NCI-H1694 (cell line): ENCODE data around the gene NACC1.

Source experiments
- DNase-seq: peaks from one replicate; lab custom pipeline; 2025; lab: John Stamatoyannopoulos, UW

The NACC1 gene

GRCh38 chr19:13100031-13100588 is 18.0 kb upstream of the NACC1 start:
- DNase-seq = no peak

- no peak for DNase-seq
Measured at GRCh38 chr19:13100841-13101589, 17.0 kb upstream of the NACC1 start.

- no peak for DNase-seq
Measured at GRCh38 chr19:13101590-13102415, 16.3 kb upstream of the NACC1 start.

GRCh38 chr19:13102416-13102665 is 15.7 kb upstream of the NACC1 start:
- DNase-seq = no peak

- DNase-seq = no peak
Measured at GRCh38 chr19:13102666-13103580, 15.1 kb upstream of the NACC1 start, which contains the start of gene LYL1. TSS of gene LYL1 (minus strand) at chr19:13102858. CDS start at chr19:13101171, 1,687 bp downstream.

- DNase-seq = no peak
Measured at GRCh38 chr19:13103581-13104359, 14.3 kb upstream of the NACC1 start.

- no peak for DNase-seq
Measured at GRCh38 chr19:13104360-13104847, 13.7 kb upstream of the NACC1 start.

GRCh38 chr19:13104848-13105711 is 13.0 kb upstream of the NACC1 start:
- no peak for DNase-seq

GRCh38 chr19:13109361-13110098 is 8.5 kb upstream of the NACC1 start:
- DNase-seq = no peak

GRCh38 chr19:13110099-13110610 is 7.9 kb upstream of the NACC1 start:
- no peak for DNase-seq

- DNase-seq = no peak
Measured at GRCh38 chr19:13112555-13112954, 5.5 kb upstream of the NACC1 start.

- DNase-seq = no peak
Measured at GRCh38 chr19:13115936-13116281, 2.2 kb upstream of the NACC1 start.

- peak; percentile 84 for DNase-seq
Measured at GRCh38 chr19:13116282-13117175, 1.5 kb upstream of the NACC1 start, which contains the start of gene TRMT1. TSS of gene TRMT1 (minus strand) at chr19:13116740. CDS start at chr19:13116399, 341 bp downstream.

GRCh38 chr19:13117176-13117771 is 790 bp upstream of the NACC1 start:
- no peak for DNase-seq

- no peak for DNase-seq
Measured at GRCh38 chr19:13118424-13119193, 545 bp downstream of the NACC1 start.

- DNase-seq = no peak
Measured at GRCh38 chr19:13119627-13120026, 1.6 kb downstream of the NACC1 start.

GRCh38 chr19:13120031-13120430 is 2.0 kb downstream of the NACC1 start:
- no peak for DNase-seq
